Measurements from ENCODE around the gene SEMA3G.

GRCh38 chr3:52402706-52403270, 42.1 kb downstream of the SEMA3G start:
- TF ChIP-seq CTCF (IDR thresholded peaks at IDR 0.05) (no peak), POLR2A (IDR thresholded peaks at IDR 0.05) (no peak)

Data from thyroid gland (tissue), 4 donors.